Right lobe of liver (tissue), 6 donors: ENCODE measurements around the gene GTF2IRD1. TPM values are rescaled to one million over a fixed set of nuclear protein-coding genes. Genes with fewer than 3 reads are reported as not detected.

Source experiments
- ATAC-seq, 4 donors: fragments of 200-7000 bp; cut with Tn5 transposase; one replicate each; pipeline ENCODE4 v1.9.1; 2020; ENCODE audit warnings: mild to moderate bottlenecking in 4 of 4, moderate library complexity in 4 of 4
- DNase-seq, 3 donors: peaks; one replicate each; pipeline ENCODE4 v3.0.0-alpha.2; 2020
- H3K27ac ChIP-seq, 3 donors: fragments of 200-600 bp; one replicate each; pipeline ENCODE4 v1.8.0; 2022
- H3K27me3 ChIP-seq, 2 donors: fragments of 200-600 bp; one replicate each; pipeline ENCODE4 v1.8.0; 2022
- H3K36me3 ChIP-seq, 4 donors: fragments of 200-600 bp; sonication (generic) in 1 of 4; one replicate each; pipeline versions ENCODE4 v1.5.1 to v1.8.0; 2017 to 2022; ENCODE audit warnings: control low read depth in 1 of 4
- H3K4me1 ChIP-seq, 4 donors: fragments of 200-600 bp; sonication (generic) in 1 of 4; one replicate each; pipeline versions ENCODE4 v1.5.1 to v1.8.0; 2017 to 2022; ENCODE audit warnings: control low read depth in 1 of 4
- H3K4me3 ChIP-seq, 3 donors: fragments of 200-600 bp; one replicate each; pipeline ENCODE4 v1.8.0; 2022
- H3K9me3 ChIP-seq, 4 donors: fragments of 200-600 bp; sonication (generic) in 1 of 4; one replicate each; pipeline versions ENCODE4 v1.5.1 to v1.8.0; 2017 to 2022; ENCODE audit warnings: control low read depth in 1 of 4
- CTCF ChIP-seq, 4 donors: fragments of 200-600 bp in 3 of 4; fragments of 450-650 bp in 1 of 4; IDR thresholded peaks; one replicate each; pipeline versions ENCODE4 v1.5.1 to v1.8.0; 2016 to 2022; ENCODE audit warnings: antibody characterized with exemption in 4 of 4, mild to moderate bottlenecking in 2 of 4
- POLR2A ChIP-seq: fragments of 450-650 bp; IDR thresholded peaks from one replicate; pipeline ENCODE4 v1.6.1; 2017; ENCODE audit warnings: antibody characterized with exemption, mild to moderate bottlenecking
- WGBS: methylation state at CpG from one replicate; pipeline ENCODE4 v1.1.6; 2018; ENCODE audit warnings: low coverage, low lambda C conversion rate; ENCODE audit not compliant: insufficient coverage; ENCODE audit errors: missing lambda C conversion rate; 5-methylcytosine and 5-hydroxymethylcytosine counted together
- intact Hi-C, 2 donors: fragments of 100-400 bp; cut with DNase I; formaldehyde crosslinking; loops; one replicate each; pipeline versions ENCODE4 v1.11.2 to v1.14.1; 2022
- total RNA-seq, 6 experiments: library from RNA; depleted of rRNA in 2 of 6; stranded (reverse); fragments of >200 nt in 2 of 6; fragmentation: NEBNext Ultra II Directional in 3 of 6; extraction: Animal tissue kit (Norgen Biotek cat#: 25700) in 3 of 6; gene quantifications; one replicate each; pipeline versions ENCODE4 v1.1.0 to v1.2.4, GENCODE V29; 2016 to 2023
- donor health status: DM: no; HTN: yes; CAD: no.
- donor health status: DM: no; HTN: no; CAD: no.
- donor health status: DM: no; HTN: no; CAD: no.
- donor health status: DM: no; HTN: yes; CAD: no.
- donor health status: DM: no; HTN: yes; CAD: no.

Gene GTF2IRD1
- total RNA-seq, 6 experiments from 2014 or later, result 1.9 to 9.8 (median 6.5) TPM

GRCh38 chr7:74503061-74503460, 49.4 kb downstream of the GTF2IRD1 start:
- intact Hi-C loops, result no loop called here
- Histone ChIP-seq H3K9me3 (no peaks in the 10 kb centered on the region), H3K27ac (peak overlapping the region in 2 of 3 donors; percentile 68 to 88), H3K36me3 (no peaks in the 10 kb centered on the region), H3K4me1 (peaks cover 0 to 23% (median 9%) of the 10 kb centered on the region in 4 donors), H3K27me3 (no peaks in the 10 kb centered on the region), H3K4me3 (no peak overlapping the region)
- 27% methylated on average over 6 of the region's 8 CpGs for WGBS
- DNase-seq (peak; percentile 76 to 91 (median 90)), ATAC-seq (peak; percentile 80 to 85 (median 83))
- TF ChIP-seq CTCF (IDR thresholded peaks at IDR 0.05) (no peak), POLR2A (no peak)

- Histone ChIP-seq H3K27ac (no peak overlapping the region), H3K4me1 (peaks cover 0 to 23% (median 9%) of the 10 kb centered on the region in 4 donors), H3K9me3 (no peaks in the 10 kb centered on the region), H3K36me3 (no peaks in the 10 kb centered on the region), H3K27me3 (no peaks in the 10 kb centered on the region), H3K4me3 (no peak overlapping the region)
- TF ChIP-seq CTCF (IDR thresholded peaks at IDR 0.05) (no peak), POLR2A (no peak)
- 97% methylated on average over 8 of the region's 8 CpGs for WGBS
- intact Hi-C loops, result no loop called here
- DNase-seq, result no peak
- ATAC-seq, result no peak
Observed at GRCh38 chr7:74503943-74504342, 50.2 kb downstream of the GTF2IRD1 start.

- 80% methylated on average over 1 of the region's 20 CpGs for WGBS
- H3K36me3 ChIP-seq, result no peaks in the 10 kb centered on the region
Observed at GRCh38 chr7:74505471-74506324, 52.0 kb downstream of the GTF2IRD1 start.

GRCh38 chr7:74506325-74506724, 52.6 kb downstream of the GTF2IRD1 start:
- ATAC-seq, result no peak
- intact Hi-C loops, result no loop called here

More at GRCh38 chr7:74505471-74506324, 52.0 kb downstream of the GTF2IRD1 start:
- intact Hi-C loops, result no loop called here
- ATAC-seq (no peak), DNase-seq (no peak)
- H3K9me3 ChIP-seq, result no peaks in the 10 kb centered on the region
- H3K4me3 ChIP-seq, result no peak overlapping the region
- H3K27ac ChIP-seq, result no peak overlapping the region
- peaks cover 0 to 23% (median 9%) of the 10 kb centered on the region in 4 donors for H3K4me1 ChIP-seq
- no peaks in the 10 kb centered on the region for H3K27me3 ChIP-seq
- TF ChIP-seq POLR2A (no peak), CTCF (IDR thresholded peaks at IDR 0.05) (no peak)

More at GRCh38 chr7:74506325-74506724, 52.6 kb downstream of the GTF2IRD1 start:
- Histone ChIP-seq H3K36me3 (no peaks in the 10 kb centered on the region), H3K27ac (no peak overlapping the region), H3K27me3 (no peaks in the 10 kb centered on the region), H3K4me3 (no peak overlapping the region), H3K4me1 (peaks cover 0 to 19% (median 9%) of the 10 kb centered on the region in 4 donors), H3K9me3 (no peaks in the 10 kb centered on the region)
- DNase-seq, result no peak
- TF ChIP-seq CTCF (IDR thresholded peaks at IDR 0.05), result no peak
- no peak for TF ChIP-seq POLR2A
- no CpG with 5 or more reads among the region's 3 CpGs for WGBS
